ENCODE data around the gene SMIM41. TPM values are rescaled to one million over a fixed set of nuclear protein-coding genes. Genes with fewer than 3 reads are reported as not detected.

SMIM41 gene
- polyA plus RNA-seq, 1 donor (not counting 4 experiments of a cell fraction or from before 2014, with no cell fraction given), result not detected

- H3K9me1 ChIP-seq (ENCODE audit: control insufficient read depth, extremely low read depth, insufficient read depth, low read length), result no peaks in the 10 kb centered on the region
- no peak for FAIRE-seq
- H3K4me1 ChIP-seq (ENCODE audit: control insufficient read depth, extremely low read depth, insufficient read depth, low read length), result no peaks in the 10 kb centered on the region
- no peaks in the 10 kb centered on the region for H3K9me3 ChIP-seq (ENCODE audit: control insufficient read depth, low read depth, low read length)
- H3K4me2 ChIP-seq (ENCODE audit: control insufficient read depth, extremely low read depth, insufficient read depth, low read depth, low read length), result no peak overlapping the region
- H2AFZ ChIP-seq (ENCODE audit: control insufficient read depth, low read length), result no peak overlapping the region
- dilution Hi-C loops (cut with MboI; ENCODE audit: extremely low pct_ligation_motif_present, low sequenced_read_pairs), result no loop called here
- no peaks in the 10 kb centered on the region for H4K20me1 ChIP-seq (ENCODE audit: control insufficient read depth, extremely low read depth, insufficient read depth, low read length)
- DNase-seq (ENCODE audit: low read depth, low spot score), result no peak
- H3K27me3 ChIP-seq (ENCODE audit: control insufficient read depth, extremely low read depth, insufficient read depth, low read length), result peaks cover 3% of the 10 kb centered on the region
- TF ChIP-seq EZH2 (IDR thresholded peaks at IDR 0.05; ENCODE audit: low read length) (no peak), CTCF (optimal IDR thresholded peaks at IDR 0.05 in 1 of 3, IDR thresholded peaks at IDR 0.05 in 1 of 3, conservative IDR thresholded peaks at IDR 0.05 in 1 of 3; ENCODE audit: extremely low read depth in 1 of 3, insufficient read depth in 2 of 3, low read length in 3 of 3) (no peak)
- no peak overlapping the region for H3K9ac ChIP-seq (ENCODE audit: control insufficient read depth, extremely low read depth, insufficient read depth, low read length)
- no peaks in the 10 kb centered on the region for H3K36me3 ChIP-seq (ENCODE audit: control insufficient read depth in 2 of 2, extremely low read depth in 1 of 2, insufficient read depth in 2 of 2, low read length in 2 of 2)
- no peaks in the 10 kb centered on the region for H3K79me2 ChIP-seq (ENCODE audit: control insufficient read depth, insufficient read depth, low read length)
- H3K4me3 ChIP-seq (ENCODE audit: control insufficient read depth in 2 of 3, extremely low read depth in 1 of 3, insufficient read depth in 2 of 3, low read depth in 1 of 3, low read length in 3 of 3), result no peak overlapping the region
- H3K27ac ChIP-seq (ENCODE audit: control insufficient read depth, insufficient read depth, low read length), result no peak overlapping the region
These were observed 16.2 kb upstream of the SMIM41 start for GRCh38 chr12:52063082-52063924.

DNA sequence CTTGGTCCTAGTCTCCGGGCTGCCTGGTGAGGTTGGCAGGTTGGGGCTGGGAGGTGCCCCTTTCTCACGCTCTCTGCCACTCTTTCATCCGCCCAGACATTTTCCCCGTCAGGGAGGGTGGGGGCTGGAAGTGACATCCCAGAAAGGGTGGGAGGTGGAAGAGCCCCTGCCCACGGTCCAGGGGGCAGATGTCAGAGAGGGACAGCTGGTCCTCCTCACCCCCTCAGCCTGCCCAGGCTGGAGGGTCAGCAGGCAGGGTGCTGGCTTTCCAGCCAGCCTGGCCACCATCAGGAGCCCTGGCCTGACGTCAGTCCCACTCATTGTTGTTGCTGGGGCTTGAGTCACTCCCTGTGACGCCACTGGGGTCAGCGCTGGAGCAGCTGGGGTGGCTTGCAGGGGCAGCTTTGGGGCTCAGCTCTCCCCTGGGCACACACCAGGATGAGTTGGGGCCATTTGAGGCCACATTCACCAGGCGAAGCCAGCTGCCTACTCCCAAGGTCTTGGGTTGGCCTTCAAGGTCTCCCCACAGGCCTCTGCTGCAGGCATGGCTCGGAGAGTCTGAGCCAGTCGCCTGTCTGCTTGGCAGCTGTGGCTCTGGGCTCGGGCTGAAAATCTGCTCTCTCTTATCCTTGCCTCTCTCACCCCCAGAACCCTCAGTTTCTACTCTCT lies 15.4 kb upstream of the SMIM41 start:
- H3K79me2 ChIP-seq (ENCODE audit: control insufficient read depth, insufficient read depth, low read length), result no peaks in the 10 kb centered on the region
- H3K27ac ChIP-seq (ENCODE audit: control insufficient read depth, insufficient read depth, low read length), result no peak overlapping the region
- H3K4me3 ChIP-seq (ENCODE audit: control insufficient read depth in 2 of 3, extremely low read depth in 1 of 3, insufficient read depth in 2 of 3, low read depth in 1 of 3, low read length in 3 of 3), result no peak overlapping the region
- no peaks in the 10 kb centered on the region for H3K9me3 ChIP-seq (ENCODE audit: control insufficient read depth, low read depth, low read length)
- H3K4me2 ChIP-seq (ENCODE audit: control insufficient read depth, extremely low read depth, insufficient read depth, low read depth, low read length), result no peak overlapping the region
- TF ChIP-seq CTCF (optimal IDR thresholded peaks at IDR 0.05 in 1 of 3, IDR thresholded peaks at IDR 0.05 in 1 of 3, conservative IDR thresholded peaks at IDR 0.05 in 1 of 3; ENCODE audit: extremely low read depth in 1 of 3, insufficient read depth in 2 of 3, low read length in 3 of 3), result no peak
- TF ChIP-seq EZH2 (IDR thresholded peaks at IDR 0.05; ENCODE audit: low read length), result no peak
- FAIRE-seq (no peak), DNase-seq (ENCODE audit: low read depth, low spot score) (no peak)
- H3K9me1 ChIP-seq (ENCODE audit: control insufficient read depth, extremely low read depth, insufficient read depth, low read length), result no peaks in the 10 kb centered on the region
- H4K20me1 ChIP-seq (ENCODE audit: control insufficient read depth, extremely low read depth, insufficient read depth, low read length), result no peaks in the 10 kb centered on the region
- H3K36me3 ChIP-seq (ENCODE audit: control insufficient read depth in 2 of 2, extremely low read depth in 1 of 2, insufficient read depth in 2 of 2, low read length in 2 of 2), result no peaks in the 10 kb centered on the region
- no peak overlapping the region for H3K9ac ChIP-seq (ENCODE audit: control insufficient read depth, extremely low read depth, insufficient read depth, low read length)
- dilution Hi-C loops (cut with MboI; ENCODE audit: extremely low pct_ligation_motif_present, low sequenced_read_pairs), result no loop called here
- peaks cover 3% of the 10 kb centered on the region for H3K27me3 ChIP-seq (ENCODE audit: control insufficient read depth, extremely low read depth, insufficient read depth, low read length)
- H3K4me1 ChIP-seq (ENCODE audit: control insufficient read depth, extremely low read depth, insufficient read depth, low read length), result peaks cover under 1% of the 10 kb centered on the region
- H2AFZ ChIP-seq (ENCODE audit: control insufficient read depth, low read length), result no peak overlapping the region

Measured in keratinocyte (primary cell).